Mesothelial cell of epicardium (in vitro differentiated cells): ENCODE results near the gene ISCA2. TPM values are rescaled to one million over a fixed set of nuclear protein-coding genes. Genes with fewer than 3 reads are reported as not detected.

Experiments
- DNase-seq, 2 experiments: peaks; one replicate each; pipeline ENCODE4 v3.0.0; 2021; ENCODE audit warnings: low spot score in 2 of 2; ENCODE audit not compliant: unreplicated experiment in 2 of 2
- H3K27ac Mint-ChIP-seq: 2 replicates; pipeline ENCODE4 v1.8.0; 2021; ENCODE audit warnings: mixed read lengths
- H3K27me3 Mint-ChIP-seq: 2 replicates; pipeline ENCODE4 v1.8.0; 2021; ENCODE audit warnings: low read depth, mixed read lengths
- H3K36me3 Mint-ChIP-seq: 2 replicates; pipeline ENCODE4 v1.8.0; 2021; ENCODE audit warnings: mixed read lengths
- H3K4me1 Mint-ChIP-seq: 2 replicates; pipeline ENCODE4 v1.8.0; 2021; ENCODE audit warnings: mixed read lengths
- H3K4me3 Mint-ChIP-seq: 2 replicates; pipeline ENCODE4 v1.8.0; 2021; ENCODE audit warnings: mild to moderate bottlenecking, moderate library complexity, mixed read lengths
- H3K9me3 Mint-ChIP-seq: 2 replicates; pipeline ENCODE4 v1.8.0; 2021; ENCODE audit warnings: mixed read lengths
- total RNA-seq: library from RNA; stranded (reverse); gene quantifications from 3 replicates; pipeline ENCODE4 v1.2.1, GENCODE V29; 2021
- TF ChIP-seq, protein P1 (sequence below): fragments of 200-600 bp; sonication (generic); IDR thresholded peaks from one replicate; pipeline ENCODE4 v1.5.0; 2021; ENCODE audit warnings: antibody characterized with exemption; ENCODE audit not compliant: unreplicated experiment

ISCA2 gene
- total RNA-seq, 1 donor from 2014 or later: 24.1 TPM

DNA sequence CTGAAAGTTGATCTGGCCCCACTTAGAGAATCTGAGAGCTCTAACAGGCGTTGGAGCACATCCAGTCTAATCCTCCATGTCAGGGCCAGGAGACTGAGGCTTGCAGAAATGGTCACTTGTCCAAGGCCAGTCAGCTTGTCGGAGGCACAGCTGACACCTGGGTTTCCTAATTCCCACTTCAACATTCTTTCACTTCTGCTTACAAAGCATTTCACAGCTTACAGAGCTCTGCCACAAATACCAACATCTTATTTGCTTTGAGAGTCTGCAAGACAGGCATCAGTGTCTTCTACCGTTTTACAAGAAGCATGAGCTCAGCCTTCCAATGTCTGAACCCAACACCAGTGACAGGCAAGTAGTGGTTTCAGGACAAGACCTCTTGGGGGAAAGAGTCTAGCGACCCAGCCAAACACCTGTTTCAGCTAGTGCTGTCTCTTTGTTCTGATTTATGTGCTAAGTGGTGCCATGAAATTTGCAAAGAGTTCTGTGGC lies 31.8 kb downstream of the ISCA2 start:
- Mint-ChIP-seq H3K4me3 (no peak overlapping the region), H3K36me3 (no peaks in the 10 kb centered on the region), H3K27me3 (peaks cover 6% of the 10 kb centered on the region), H3K9me3 (no peaks in the 10 kb centered on the region), H3K27ac (no peak overlapping the region), H3K4me1 (no peaks in the 10 kb centered on the region)
- DNase-seq: no peak
- TF ChIP-seq, protein P1, sequence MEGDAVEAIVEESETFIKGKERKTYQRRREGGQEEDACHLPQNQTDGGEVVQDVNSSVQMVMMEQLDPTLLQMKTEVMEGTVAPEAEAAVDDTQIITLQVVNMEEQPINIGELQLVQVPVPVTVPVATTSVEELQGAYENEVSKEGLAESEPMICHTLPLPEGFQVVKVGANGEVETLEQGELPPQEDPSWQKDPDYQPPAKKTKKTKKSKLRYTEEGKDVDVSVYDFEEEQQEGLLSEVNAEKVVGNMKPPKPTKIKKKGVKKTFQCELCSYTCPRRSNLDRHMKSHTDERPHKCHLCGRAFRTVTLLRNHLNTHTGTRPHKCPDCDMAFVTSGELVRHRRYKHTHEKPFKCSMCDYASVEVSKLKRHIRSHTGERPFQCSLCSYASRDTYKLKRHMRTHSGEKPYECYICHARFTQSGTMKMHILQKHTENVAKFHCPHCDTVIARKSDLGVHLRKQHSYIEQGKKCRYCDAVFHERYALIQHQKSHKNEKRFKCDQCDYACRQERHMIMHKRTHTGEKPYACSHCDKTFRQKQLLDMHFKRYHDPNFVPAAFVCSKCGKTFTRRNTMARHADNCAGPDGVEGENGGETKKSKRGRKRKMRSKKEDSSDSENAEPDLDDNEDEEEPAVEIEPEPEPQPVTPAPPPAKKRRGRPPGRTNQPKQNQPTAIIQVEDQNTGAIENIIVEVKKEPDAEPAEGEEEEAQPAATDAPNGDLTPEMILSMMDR: no peak

DNA sequence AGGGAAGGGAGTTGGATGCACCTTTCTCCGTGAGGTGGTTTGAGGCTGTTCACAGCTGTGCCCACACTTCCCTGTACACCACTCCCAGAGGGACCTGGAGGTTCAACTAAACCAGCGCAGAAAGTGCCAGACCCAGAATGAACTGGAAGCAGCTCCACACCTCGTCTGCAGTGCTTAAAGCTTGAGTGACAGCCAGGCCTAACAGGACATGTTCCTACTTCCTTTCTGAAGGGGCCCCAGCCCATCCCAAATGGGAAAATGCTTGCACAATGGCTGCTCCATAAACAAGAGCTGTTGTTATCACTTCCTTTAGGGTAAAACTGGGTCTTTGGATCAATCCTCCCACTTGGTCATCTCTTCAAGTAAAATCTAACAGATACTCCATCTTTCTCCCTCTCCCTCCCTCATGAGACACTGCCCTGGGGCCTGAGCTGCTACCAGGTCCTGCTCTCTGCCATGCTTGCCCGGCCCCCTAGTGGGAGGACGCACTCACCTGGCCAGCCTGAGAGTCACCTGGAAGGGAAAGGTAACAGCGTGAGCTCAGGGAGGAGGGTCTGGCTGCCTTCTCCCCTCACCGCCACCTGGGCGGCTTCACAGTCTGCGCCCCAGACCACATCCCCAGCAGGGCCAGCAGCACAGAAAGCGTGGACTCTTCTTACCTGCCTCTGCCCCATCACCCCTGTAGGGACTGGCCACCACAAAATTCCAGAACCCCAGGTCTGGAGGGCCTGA lies 33.5 kb downstream of the ISCA2 start:
- TF ChIP-seq, protein P1: no peak
- Mint-ChIP-seq H3K4me3 (no peak overlapping the region), H3K36me3 (no peaks in the 10 kb centered on the region), H3K27me3 (peaks cover 6% of the 10 kb centered on the region), H3K9me3 (no peaks in the 10 kb centered on the region), H3K27ac (no peak overlapping the region), H3K4me1 (no peaks in the 10 kb centered on the region)
- no peak for DNase-seq

DNA sequence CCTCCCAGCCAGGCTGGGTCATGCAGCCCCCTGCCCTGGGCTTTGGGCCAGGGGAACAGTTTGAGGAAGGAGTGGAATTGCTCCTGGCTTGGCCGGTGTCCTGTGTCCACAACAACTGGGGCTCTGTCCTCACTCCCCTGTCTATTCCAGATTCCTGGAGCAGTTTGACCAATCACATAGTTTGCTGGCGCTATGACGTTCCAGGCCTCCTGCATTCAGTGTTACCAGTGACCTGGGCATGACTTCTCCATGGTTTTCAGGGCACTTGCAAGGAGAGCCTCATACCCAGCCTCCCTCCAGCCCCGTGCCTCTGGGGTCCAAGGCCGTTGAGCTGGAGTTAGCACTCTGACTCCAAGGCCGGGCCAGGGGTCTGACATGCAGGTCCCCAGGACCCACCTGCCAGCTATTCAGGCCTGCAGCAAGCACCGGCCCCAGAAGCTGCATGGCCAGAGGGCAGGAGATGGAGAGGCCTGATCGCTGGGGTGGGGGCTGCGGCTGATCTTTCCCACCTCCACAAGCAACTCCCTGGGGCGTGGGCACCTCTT lies 34.2 kb downstream of the ISCA2 start:
- Mint-ChIP-seq H3K9me3 (no peaks in the 10 kb centered on the region), H3K4me1 (no peaks in the 10 kb centered on the region), H3K27ac (no peak overlapping the region), H3K27me3 (peaks cover 6% of the 10 kb centered on the region), H3K36me3 (no peaks in the 10 kb centered on the region), H3K4me3 (no peak overlapping the region)
- no peak for DNase-seq
- TF ChIP-seq, protein P1: no peak

DNA sequence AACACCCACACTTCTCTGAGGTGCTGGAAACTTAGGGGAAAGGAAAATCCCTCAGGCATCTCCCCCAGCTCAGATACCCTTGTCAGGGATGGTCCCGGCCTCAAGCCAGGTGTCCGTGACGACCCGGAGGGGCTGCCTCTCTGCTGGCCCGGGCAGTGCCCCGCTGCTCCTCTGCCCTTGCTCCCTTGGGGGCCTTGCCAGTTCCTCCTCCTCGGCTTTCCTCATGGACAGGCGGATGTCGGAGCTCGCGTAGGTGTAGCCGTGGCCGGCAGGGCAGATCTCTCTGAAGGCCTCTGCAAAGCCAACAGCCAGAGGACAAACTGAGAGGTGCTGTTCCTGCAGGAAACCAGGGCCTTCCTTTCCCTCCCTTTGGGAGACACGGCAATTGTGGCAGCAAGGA lies 34.8 kb downstream of the ISCA2 start:
- H3K4me1 Mint-ChIP-seq: no peaks in the 10 kb centered on the region
- no peak overlapping the region for H3K27ac Mint-ChIP-seq
- TF ChIP-seq, protein P1: no peak
- peaks cover 6% of the 10 kb centered on the region for H3K27me3 Mint-ChIP-seq
- H3K36me3 Mint-ChIP-seq: no peaks in the 10 kb centered on the region
- no peak overlapping the region for H3K4me3 Mint-ChIP-seq
- no peaks in the 10 kb centered on the region for H3K9me3 Mint-ChIP-seq
- no peak for DNase-seq

DNA sequence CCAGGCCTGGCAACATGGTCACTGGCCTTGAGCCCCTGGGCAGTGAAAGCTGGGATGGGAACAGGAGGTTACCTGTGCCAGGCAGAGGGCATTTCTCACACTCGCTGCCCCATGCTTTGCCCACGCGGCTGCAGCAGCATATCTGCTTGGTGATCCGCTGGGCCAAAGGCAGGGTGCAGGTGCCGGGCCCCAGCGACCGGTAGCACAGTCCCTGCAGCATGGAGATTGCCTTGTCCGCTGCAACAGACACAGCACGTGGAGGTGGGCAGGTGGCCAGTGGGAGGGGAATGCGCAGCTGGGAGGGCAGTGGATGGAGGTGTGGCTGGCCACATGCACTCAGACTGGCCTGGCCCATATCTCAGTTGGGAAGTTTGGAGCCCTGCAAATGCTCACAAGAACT lies 35.3 kb downstream of the ISCA2 start:
- no peak overlapping the region for H3K4me3 Mint-ChIP-seq
- no peak for DNase-seq
- H3K36me3 Mint-ChIP-seq: no peaks in the 10 kb centered on the region
- H3K27me3 Mint-ChIP-seq: peaks cover 6% of the 10 kb centered on the region
- no peaks in the 10 kb centered on the region for H3K9me3 Mint-ChIP-seq
- no peaks in the 10 kb centered on the region for H3K4me1 Mint-ChIP-seq
- TF ChIP-seq, protein P1: no peak
- H3K27ac Mint-ChIP-seq: no peak overlapping the region
